Measurements from ENCODE around the gene ARSB. TPM values are rescaled to one million over a fixed set of nuclear protein-coding genes. Genes with fewer than 3 reads are reported as not detected.

The ARSB gene
- total RNA-seq, 1 donor from 2014 or later = 1.8 TPM

DNA sequence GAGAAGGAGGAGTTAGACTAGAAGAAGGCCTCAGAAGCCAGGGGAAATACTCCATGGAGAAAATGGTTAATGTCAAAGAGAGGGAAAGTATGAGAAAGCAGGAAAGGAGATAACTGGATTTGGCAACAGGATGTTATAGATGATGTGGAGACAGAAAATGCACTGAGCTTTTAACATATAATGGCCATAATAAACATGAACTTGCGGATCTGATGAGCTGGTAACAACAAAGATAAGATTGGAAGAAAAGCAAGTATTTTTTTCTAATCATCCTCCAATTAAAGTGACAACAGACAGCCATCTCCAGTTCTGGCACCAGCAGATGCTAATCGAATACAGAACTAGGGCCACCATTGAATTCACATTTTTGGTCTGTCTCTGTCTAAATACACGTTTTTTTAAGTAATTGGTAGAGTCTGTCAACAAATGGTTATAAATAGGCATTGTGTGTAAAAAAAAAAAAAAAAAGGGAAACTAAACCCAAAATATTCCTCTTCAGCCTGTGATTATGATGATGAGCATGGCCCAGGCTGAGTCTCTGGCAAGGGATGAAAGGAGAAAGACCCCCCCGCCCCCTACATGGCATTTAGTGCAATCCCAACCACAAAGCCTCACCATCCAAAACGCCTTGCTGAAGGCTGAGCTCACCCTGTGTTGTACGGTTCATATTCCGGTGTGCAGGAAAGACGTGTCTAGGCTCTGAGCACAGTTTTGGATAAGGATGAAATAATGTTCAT, 187.0 kb downstream of the ARSB start:
- TF ChIP-seq CTCF (IDR thresholded peaks at IDR 0.05; ENCODE audit: insufficient read depth, low read length, severe bottlenecking) = no peak

DNA sequence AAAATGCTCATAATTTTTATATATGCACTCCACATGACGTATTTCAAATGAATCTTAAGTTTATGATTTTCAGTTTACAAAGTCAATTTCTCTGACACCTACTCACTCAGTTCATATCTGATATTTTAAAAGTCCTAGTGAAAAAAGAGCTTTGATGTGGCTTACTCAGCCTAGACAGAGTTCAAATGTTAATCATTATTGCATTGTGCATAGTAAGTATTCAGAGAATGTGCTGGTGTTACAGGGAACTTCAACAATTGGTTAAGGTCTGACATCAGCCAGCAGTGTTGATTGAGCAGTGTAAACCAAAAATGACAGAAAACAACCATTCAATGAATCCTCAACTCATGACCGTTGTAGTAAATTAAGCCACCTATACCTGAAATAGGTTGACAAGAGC, 189.4 kb downstream of the ARSB start:
- TF ChIP-seq CTCF (IDR thresholded peaks at IDR 0.05; ENCODE audit: insufficient read depth, low read length, severe bottlenecking) = no peak
- Histone ChIP-seq H3K4me3 (ENCODE audit: low read depth, low read length) (no peak overlapping the region), H3K27me3 (ENCODE audit: control insufficient read depth, insufficient read depth, low read length) (no peaks in the 10 kb centered on the region), H3K36me3 (ENCODE audit: control insufficient read depth, insufficient read depth, low read length) (no peaks in the 10 kb centered on the region)
- DNase-seq (ENCODE audit: low read depth) = peak; percentile 52
- FAIRE-seq = no peak

More for the DNA sequence above, 187.0 kb downstream of the ARSB start:
- FAIRE-seq (no peak), DNase-seq (ENCODE audit: low read depth) (no peak)
- Histone ChIP-seq H3K27me3 (ENCODE audit: control insufficient read depth, insufficient read depth, low read length) (no peaks in the 10 kb centered on the region), H3K4me3 (ENCODE audit: low read depth, low read length) (no peak overlapping the region), H3K36me3 (ENCODE audit: control insufficient read depth, insufficient read depth, low read length) (no peaks in the 10 kb centered on the region)

DNA sequence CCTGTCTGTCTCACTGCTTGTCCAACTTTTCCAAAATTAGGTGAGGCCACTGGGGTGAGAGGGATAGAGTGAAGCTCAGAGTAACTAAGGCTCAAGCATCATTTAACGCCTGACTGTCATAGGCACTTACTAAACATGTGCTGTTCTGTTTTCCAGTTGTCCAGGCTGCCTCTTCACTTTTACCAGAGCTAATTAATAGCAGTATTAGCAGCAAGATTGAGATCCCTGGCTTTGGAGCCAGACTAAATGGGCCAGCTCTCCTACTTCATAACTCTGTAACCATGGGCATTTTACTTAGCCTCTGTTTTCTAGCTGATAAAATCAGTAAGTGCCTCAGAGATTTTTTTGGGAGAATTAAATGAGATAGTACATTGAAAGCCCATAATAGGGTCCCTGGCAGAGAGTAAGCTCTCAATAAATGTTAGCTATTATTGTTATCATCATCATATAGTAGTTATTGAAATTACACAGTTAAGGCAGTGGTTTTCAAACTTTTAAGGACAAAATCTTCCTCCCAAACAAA, 190.4 kb downstream of the ARSB start:
- no peak overlapping the region for H3K4me3 ChIP-seq (ENCODE audit: low read depth, low read length)

DNA sequence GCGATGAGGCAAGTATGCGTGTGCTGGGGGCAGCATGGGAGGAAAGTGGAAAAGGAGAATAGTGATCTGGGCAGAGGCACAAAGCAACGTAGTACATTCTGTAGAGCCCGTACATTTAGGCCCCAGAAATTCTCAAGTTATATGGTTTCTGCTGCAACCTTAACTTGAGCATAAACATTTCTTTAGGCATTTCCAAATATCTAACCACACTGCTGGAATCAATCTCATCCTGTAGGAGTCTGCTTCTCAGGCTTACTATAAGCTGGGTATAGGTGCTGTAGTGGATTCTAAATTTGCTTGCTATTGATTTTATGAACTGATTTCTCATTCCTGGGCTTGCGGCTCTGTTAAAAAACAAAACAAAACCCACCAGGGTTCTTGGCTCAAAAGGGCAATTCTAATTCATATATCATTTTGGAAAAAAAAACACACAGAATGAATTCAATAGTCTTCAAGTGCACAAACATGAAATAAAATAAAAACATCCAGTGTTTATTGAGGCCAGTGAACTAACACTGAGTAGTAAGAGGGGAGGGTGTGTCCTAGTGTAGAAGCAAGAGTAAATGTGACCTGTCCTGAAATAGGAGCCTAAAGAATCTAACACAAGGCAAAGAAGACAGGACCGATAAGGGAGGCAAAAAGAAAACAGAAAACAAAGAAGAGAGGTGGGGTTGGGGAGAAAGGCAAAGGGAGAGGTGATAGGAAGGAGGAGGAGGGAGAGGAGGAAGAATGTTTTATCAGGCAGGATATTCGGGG, 191.0 kb downstream of the ARSB start:
- Histone ChIP-seq H3K4me3 (ENCODE audit: low read depth, low read length) (no peak overlapping the region), H3K36me3 (ENCODE audit: control insufficient read depth, insufficient read depth, low read length) (no peaks in the 10 kb centered on the region), H3K27me3 (ENCODE audit: control insufficient read depth, insufficient read depth, low read length) (no peaks in the 10 kb centered on the region)
- FAIRE-seq = no peak
- no peak for TF ChIP-seq CTCF (IDR thresholded peaks at IDR 0.05; ENCODE audit: insufficient read depth, low read length, severe bottlenecking)
- DNase-seq (ENCODE audit: low read depth) = no peak

More for the DNA sequence above, 190.4 kb downstream of the ARSB start:
- FAIRE-seq (no peak), DNase-seq (ENCODE audit: low read depth) (no peak)
- Histone ChIP-seq H3K27me3 (ENCODE audit: control insufficient read depth, insufficient read depth, low read length) (no peaks in the 10 kb centered on the region), H3K36me3 (ENCODE audit: control insufficient read depth, insufficient read depth, low read length) (no peaks in the 10 kb centered on the region)
- no peak for TF ChIP-seq CTCF (IDR thresholded peaks at IDR 0.05; ENCODE audit: insufficient read depth, low read length, severe bottlenecking)

GRCh38 chr5:78792345-78793055, 192.6 kb downstream of the ARSB start:
- DNase-seq (ENCODE audit: low read depth) (no peak), FAIRE-seq (no peak)
- H3K4me3 ChIP-seq (ENCODE audit: low read depth, low read length) = no peak overlapping the region
- TF ChIP-seq CTCF (IDR thresholded peaks at IDR 0.05; ENCODE audit: insufficient read depth, low read length, severe bottlenecking) = no peak
- no peaks in the 10 kb centered on the region for H3K27me3 ChIP-seq (ENCODE audit: control insufficient read depth, insufficient read depth, low read length)
- no peaks in the 10 kb centered on the region for H3K36me3 ChIP-seq (ENCODE audit: control insufficient read depth, insufficient read depth, low read length)
